Right ventricle myocardium inferior (tissue), 1 donor: ENCODE measurements around the gene CERT1. TPM values are rescaled to one million over a fixed set of nuclear protein-coding genes. Genes with fewer than 3 reads are reported as not detected.
"Not testable (repeated sequence)": the region's sequence is repeated elsewhere in the genome, so short reads cannot be mapped to it uniquely, and the experiment has no call there.

Experiments
- ATAC-seq: fragments of 200-7000 bp; cut with Tn5 transposase; one replicate; pipeline ENCODE4 v1.9.1; 2020; ENCODE audit warnings: mild to moderate bottlenecking, moderate library complexity
- DNase-seq: peaks from one replicate; pipeline ENCODE4 v3.0.0; 2021; ENCODE audit errors: missing footprints
- intact Hi-C: fragments of 100-400 bp; cut with DNase I; formaldehyde crosslinking; loops from one replicate; pipeline ENCODE4 v1.11.0; 2022
- total RNA-seq: library from RNA; stranded (reverse); fragmentation: NEBNext Ultra II Directional; extraction: Animal tissue kit (Norgen Biotek cat#: 25700); gene quantifications from one replicate; pipeline ENCODE4 v1.2.1, GENCODE V29; 2021
- donor health status: DM: no; HTN: yes; CAD: no; lungs with severe emphysema.

CERT1 gene
- total RNA-seq, 1 donor from 2014 or later: 26.0 TPM

DNA sequence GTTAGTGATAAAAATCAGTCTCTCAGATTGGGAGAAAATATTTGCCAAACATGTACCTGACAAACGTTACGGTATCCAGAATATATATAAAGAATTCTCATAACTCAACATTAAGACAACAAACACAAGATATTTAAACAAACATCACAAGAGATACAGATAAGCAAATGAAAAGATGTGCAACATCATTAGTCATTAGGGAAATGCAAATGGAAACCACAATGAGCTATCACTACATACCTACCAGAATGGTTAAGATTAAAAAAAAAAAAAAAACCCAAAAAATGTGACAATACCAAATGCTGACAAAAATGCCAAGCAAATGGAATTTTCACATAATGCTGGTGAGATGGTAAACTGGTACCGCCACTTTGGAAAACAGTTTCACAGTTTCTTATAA, 15.4 kb downstream of the CERT1 start:
- intact Hi-C loops: no loop called here
- DNase-seq (no peak), ATAC-seq (no peak)

DNA sequence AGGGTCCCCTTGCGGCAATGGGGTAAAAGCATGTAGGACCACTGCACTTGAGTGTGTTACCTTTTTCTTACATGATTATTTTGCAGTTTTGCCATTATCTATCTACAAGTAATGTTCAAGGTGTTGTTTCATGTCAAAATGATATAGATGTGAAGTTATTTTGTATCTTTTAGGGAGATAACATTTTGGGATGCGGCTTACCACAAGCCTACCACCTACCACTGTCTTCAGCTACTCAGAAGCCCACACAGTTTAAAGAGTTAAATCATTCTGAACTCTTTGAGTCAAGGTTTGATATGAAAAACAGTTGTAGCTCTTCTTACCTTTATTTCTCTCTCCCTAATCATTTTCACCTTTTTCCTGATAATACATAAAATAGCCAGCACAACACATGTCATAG, 19.8 kb downstream of the CERT1 start:
- intact Hi-C loops: no loop called here
- no peak for ATAC-seq
- DNase-seq: no peak

GRCh38 chr5:75489847-75490246, 21.6 kb downstream of the CERT1 start:
- DNase-seq, ATAC-seq, intact Hi-C loops: not testable (repeated sequence)

GRCh38 chr5:75484605-75485004, 26.8 kb downstream of the CERT1 start:
- DNase-seq (no peak), ATAC-seq (no peak)
- intact Hi-C loops: no loop called here

GRCh38 chr5:75482482-75482881, 28.9 kb downstream of the CERT1 start:
- DNase-seq (no peak), ATAC-seq (peak; percentile 20)
- intact Hi-C loops: no loop called here

- ATAC-seq (no peak), DNase-seq (no peak)
- intact Hi-C loops: no loop called here
Observed at GRCh38 chr5:75481024-75481423, 30.4 kb downstream of the CERT1 start.

DNA sequence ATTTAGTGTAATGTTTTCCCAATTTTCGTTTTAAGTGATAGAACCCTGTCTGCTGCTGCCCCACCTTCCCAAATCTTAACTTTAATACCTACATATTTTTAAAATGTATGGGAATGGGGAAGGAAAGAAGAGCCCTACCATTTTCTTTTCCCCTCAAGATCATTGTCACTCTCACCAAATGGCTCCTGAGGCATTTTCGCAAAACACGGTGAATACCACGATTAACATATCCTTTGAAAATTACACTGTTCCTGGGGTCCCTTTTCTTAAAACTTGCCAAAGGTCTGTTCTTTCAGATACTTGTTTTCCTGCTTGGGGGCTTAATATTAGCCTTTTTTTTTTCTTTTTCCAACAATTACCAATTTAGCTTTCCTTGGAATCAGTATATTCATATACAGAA, 36.1 kb downstream of the CERT1 start:
- intact Hi-C loops: no loop called here
- DNase-seq: no peak
- ATAC-seq: no peak

GRCh38 chr5:75473463-75473862, 38.0 kb downstream of the CERT1 start:
- ATAC-seq (no peak), DNase-seq (no peak)
- intact Hi-C loops: no loop called here

- no peak for ATAC-seq
- intact Hi-C loops: no loop called here
- DNase-seq: no peak
Observed at GRCh38 chr5:75472973-75473372, 38.5 kb downstream of the CERT1 start.

DNA sequence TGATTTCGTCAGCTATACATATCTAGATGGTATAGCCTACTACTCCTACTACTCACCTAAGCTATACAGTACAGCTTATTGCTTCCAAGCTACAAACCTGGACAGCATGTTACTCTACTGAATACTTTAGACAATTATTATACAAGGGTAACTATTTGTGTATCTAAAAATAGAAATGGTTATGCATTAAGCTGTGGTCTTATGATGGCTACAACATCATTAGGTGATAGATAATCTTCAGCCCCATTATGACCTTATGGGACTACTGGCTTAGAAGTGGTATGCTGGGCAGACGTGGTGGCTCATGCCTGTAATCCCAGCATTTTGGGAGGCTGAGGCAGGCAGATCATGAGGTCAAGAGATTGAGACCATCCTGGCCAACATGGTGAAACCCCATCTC, 40.2 kb downstream of the CERT1 start:
- intact Hi-C loops: no loop called here
- ATAC-seq (no peak), DNase-seq (no peak)

GRCh38 chr5:75469017-75469416, 42.4 kb downstream of the CERT1 start:
- intact Hi-C loops: no loop called here

DNA sequence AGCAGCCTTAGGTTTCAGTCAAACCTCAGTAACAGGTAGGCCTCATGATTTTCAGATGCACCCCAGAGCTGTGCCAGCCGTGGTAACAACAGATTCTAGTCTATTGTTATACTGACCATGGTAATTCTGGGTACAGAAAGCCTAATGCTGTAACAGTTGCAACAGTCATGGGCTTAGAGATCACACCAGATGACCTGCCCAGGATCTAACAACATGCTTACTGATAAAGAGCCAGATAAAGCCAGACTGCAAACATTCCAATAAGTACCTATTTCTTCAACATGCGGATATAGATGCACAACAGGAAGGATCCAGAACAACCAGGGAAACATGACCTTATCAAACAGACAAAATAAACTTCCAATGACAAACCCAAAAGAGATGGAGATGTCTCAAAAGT, 42.8 kb downstream of the CERT1 start:
- intact Hi-C loops: no loop called here
- DNase-seq (no peak), ATAC-seq (no peak)

More at GRCh38 chr5:75469017-75469416, 42.4 kb downstream of the CERT1 start:
- DNase-seq: no peak
- ATAC-seq: no peak

DNA sequence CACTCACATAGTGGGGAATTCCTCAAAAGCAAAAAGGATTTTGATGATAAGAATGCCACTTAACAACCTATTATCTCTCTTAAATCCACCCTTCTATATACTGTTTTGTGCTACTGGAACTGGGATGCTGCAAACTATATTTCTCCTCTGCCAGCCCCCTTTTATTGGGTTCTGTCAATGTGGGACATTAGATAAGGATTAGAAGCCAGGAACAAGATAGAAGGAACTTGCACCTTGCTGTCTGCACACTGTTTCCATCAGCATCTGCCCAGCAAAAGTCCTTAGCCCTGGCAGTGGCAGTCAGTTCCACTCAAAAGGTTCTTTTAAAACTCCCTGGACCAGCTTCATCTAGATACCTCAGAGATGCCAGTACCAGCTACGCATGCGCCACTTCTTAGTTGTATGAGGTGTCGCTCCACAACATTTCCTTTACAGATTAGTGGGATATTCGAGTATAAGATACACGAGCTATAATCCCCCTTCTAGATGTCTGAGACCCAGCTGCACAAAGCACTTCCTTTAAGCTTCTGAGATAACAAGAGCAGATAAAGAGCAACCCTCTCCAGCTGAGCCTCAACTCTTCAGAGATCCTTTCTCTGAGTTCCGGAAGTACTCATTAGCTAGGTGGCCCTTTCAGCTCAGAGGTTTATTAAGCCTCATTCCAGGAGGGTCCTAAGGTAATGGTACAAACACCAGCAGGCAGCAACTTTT, 45.3 kb downstream of the CERT1 start:
- intact Hi-C loops: no loop called here
- no peak for DNase-seq
- no peak for ATAC-seq

DNA sequence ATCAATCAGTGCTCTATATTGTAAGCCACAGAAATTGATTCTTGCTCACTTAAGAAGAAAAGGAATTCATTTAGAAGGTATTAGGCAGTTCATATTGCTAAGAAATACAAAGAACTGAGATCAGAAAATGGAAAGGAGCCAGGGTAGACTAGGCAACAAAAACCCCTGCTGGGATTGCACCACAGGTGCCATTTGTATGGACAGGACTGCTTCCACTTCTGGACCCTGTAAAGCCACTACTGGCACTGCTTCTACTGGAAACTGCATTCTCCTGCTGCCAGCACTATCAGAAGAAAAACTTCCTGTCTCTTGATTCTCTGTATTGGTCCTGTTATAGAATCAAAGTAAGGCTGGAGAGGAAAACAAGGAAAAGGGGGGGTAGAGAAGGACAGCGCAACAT, 45.9 kb downstream of the CERT1 start:
- ATAC-seq: no peak
- intact Hi-C loops: no loop called here
- no peak for DNase-seq

- DNase-seq (no peak), ATAC-seq (no peak)
- intact Hi-C loops: no loop called here
Observed at GRCh38 chr5:75463726-75464125, 47.7 kb downstream of the CERT1 start.

GRCh38 chr5:75461679-75462078, 49.8 kb downstream of the CERT1 start:
- intact Hi-C loops: no loop called here
- ATAC-seq (no peak), DNase-seq (no peak)

DNA sequence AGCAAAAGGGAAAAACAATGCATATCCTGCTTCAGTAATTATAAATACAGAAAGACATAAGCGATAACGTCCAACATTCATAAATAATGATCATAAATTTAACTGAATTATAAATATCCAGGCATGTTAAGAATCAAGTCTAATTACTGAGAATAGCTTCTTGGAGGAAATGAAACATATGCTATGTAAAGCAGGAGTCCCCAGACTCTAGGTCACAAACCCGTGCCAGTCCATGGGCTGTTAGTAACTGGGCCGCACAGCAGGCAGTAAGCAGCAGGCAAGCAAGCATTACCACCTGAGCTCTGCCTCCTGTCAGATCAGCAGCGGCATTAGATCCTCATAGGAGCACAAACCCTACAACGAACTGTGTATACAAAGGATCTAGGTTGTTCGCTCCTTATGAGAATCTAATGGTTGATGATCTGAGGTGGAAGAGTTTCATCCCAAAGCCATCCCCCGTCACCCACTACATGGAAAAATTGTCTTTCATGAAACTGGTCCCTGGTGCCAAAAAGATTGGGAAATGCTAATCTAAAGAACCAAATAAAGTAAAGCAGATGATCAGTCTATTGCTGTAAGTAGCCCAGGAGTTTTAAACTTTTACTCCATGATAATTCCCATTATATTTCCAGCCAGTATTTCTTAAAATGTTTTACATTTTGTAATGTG, 50.4 kb downstream of the CERT1 start:
- intact Hi-C loops: no loop called here
- DNase-seq (no peak), ATAC-seq (no peak)

DNA sequence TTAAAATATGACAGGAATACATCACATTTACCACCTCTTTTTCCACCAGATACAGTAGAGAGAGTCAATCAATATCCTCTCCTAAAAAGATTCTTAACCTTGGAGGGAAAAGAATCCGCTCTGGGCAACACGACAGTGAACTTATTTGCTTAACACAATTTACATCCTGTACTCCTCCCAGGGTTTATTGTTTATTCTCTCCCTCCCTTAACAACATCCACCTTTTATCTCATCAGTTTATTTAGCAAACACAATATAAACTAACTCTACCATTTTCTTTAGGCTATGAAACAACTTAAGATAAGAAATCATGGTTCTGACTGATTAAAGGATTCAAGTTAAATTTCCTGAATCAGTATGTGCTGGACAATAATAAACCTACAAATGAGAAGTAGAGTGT, 50.9 kb downstream of the CERT1 start:
- ATAC-seq (no peak), DNase-seq (no peak)
- intact Hi-C loops: no loop called here

DNA sequence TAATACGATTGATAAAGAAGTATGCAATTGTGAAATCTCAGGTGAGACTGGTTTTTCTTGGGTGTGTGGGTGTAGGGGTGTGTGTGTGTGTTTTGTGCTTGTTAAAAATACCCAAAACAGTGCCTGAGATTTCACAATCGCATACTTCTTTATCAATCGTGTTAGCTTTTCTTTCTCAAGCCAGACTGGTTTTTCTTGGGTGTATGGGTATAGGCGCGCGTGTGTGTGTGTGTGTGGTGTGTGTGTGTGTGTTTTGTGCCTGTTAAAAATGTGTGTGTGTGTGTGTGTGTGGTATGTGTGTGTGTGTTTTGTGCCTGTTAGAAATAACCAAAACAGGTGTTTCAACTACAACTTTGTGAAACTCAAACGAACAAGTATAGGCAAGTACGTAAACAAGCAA, 53.7 kb downstream of the CERT1 start:
- DNase-seq: no peak
- ATAC-seq: no peak
- intact Hi-C loops: no loop called here

GRCh38 chr5:75457161-75457560, 54.3 kb downstream of the CERT1 start:
- ATAC-seq: no peak
- intact Hi-C loops: no loop called here
- DNase-seq: no peak

- intact Hi-C loops: no loop called here
- ATAC-seq: no peak
- no peak for DNase-seq
Observed at GRCh38 chr5:75450069-75450468, 61.4 kb downstream of the CERT1 start.
